Endothelial cell of umbilical vein (primary cell): ENCODE measurements around the gene C3orf22. TPM values are rescaled to one million over a fixed set of nuclear protein-coding genes. Genes with fewer than 3 reads are reported as not detected.

Experiments
- BruUV-seq: library from RNA; stranded (reverse); fragments of 400-500 nt; replicated peaks from 2 replicates; lab custom pipeline; 2021; lab: Mats Ljungman, UMichigan
- CTCF ChIA-PET: fragments of 300-600, 350-600 bp; sonication (Branson Sonifier 250); formaldehyde crosslinking; loops from one replicate; lab custom pipeline; 2021; ENCODE audit warnings: antibody characterized with exemption, inconsistent platforms; lab: Charles Lee
- POLR2A ChIA-PET: fragments of 300-600, 350-600 bp; sonication (Branson Sonifier 250); formaldehyde crosslinking; loops from one replicate; lab custom pipeline; 2021; ENCODE audit warnings: antibody characterized with exemption, inconsistent platforms; lab: Charles Lee
- DNase-seq: peaks from one replicate; pipeline ENCODE4 v3.0.0-alpha.2; 2011; ENCODE audit warnings: low read depth, low spot score
- FAIRE-seq: peaks from 2 replicates; lab custom pipeline; 2011; peaks lifted over from hg19 to GRCh38; lab: Jason Lieb, UNC
- H2AFZ ChIP-seq: 2 replicates; pipeline ENCODE4 v1.6.0; 2012; ENCODE audit warnings: low read depth, low read length, control low read depth, inconsistent platforms
- H3K27ac ChIP-seq: 2 replicates; pipeline ENCODE4 v1.5.1; 2011; ENCODE audit warnings: low read depth, mild to moderate bottlenecking, control low read depth, low read length, moderate library complexity; ENCODE audit not compliant: insufficient read depth
- H3K27me3 ChIP-seq, 2 experiments: 2 replicates each; pipeline versions ENCODE4 v1.6.0 to v1.6.1; 2011; ENCODE audit warnings: low read length in 2 of 2, mixed read lengths in 1 of 2; ENCODE audit not compliant: control insufficient read depth in 2 of 2, insufficient read depth in 2 of 2
- H3K36me3 ChIP-seq, 2 experiments: 2 replicates in 1 of 2; 3 replicates in 1 of 2; pipeline ENCODE4 v1.5.1; 2011; ENCODE audit warnings: low read length in 2 of 2, mild to moderate bottlenecking in 1 of 2, moderate library complexity in 1 of 2; ENCODE audit not compliant: control insufficient read depth in 2 of 2, insufficient read depth in 2 of 2; ENCODE audit errors: extremely low read depth in 1 of 2
- H3K4me1 ChIP-seq: 3 replicates; pipeline ENCODE4 v1.5.1; 2011; ENCODE audit warnings: mild to moderate bottlenecking, low read length; ENCODE audit not compliant: control insufficient read depth, insufficient read depth; ENCODE audit errors: extremely low read depth
- H3K4me2 ChIP-seq: 2 replicates; pipeline ENCODE4 v1.6.1; 2011; ENCODE audit warnings: low read length, control low read depth, mixed read lengths; ENCODE audit not compliant: insufficient read depth
- H3K4me3 ChIP-seq, 3 experiments: fragments of 200-600 bp in 1 of 3; sonication (generic), shearing (Covaris generic) in 1 of 3; replicated peaks in 1 of 3; 2 replicates each; pipeline ENCODE4 v1.5.1; 2011 to 2016; ENCODE audit warnings: control low read depth in 3 of 3, low read length in 3 of 3, mild to moderate bottlenecking in 2 of 3, inconsistent platforms in 1 of 3, low read depth in 1 of 3, moderate library complexity in 1 of 3; ENCODE audit not compliant: insufficient read depth in 1 of 3
- H3K79me2 ChIP-seq: 2 replicates; pipeline ENCODE4 v1.6.0; 2012; ENCODE audit warnings: low read length, inconsistent platforms; ENCODE audit not compliant: control insufficient read depth, insufficient read depth
- H3K9ac ChIP-seq: replicated peaks from 2 replicates; pipeline ENCODE3; 2011; ENCODE audit warnings: low read length, control low read depth; ENCODE audit not compliant: insufficient read depth; ENCODE audit errors: extremely low read depth
- H3K9me1 ChIP-seq: replicated peaks from 3 replicates; pipeline ENCODE4 v1.6.0; 2011; ENCODE audit warnings: mild to moderate bottlenecking, low read length; ENCODE audit not compliant: control insufficient read depth, insufficient read depth; ENCODE audit errors: extremely low read depth
- H3K9me3 ChIP-seq: replicated peaks from 2 replicates; pipeline ENCODE4 v1.5.1; 2012; ENCODE audit warnings: low read length, inconsistent platforms; ENCODE audit not compliant: control insufficient read depth, insufficient read depth
- H4K20me1 ChIP-seq: replicated peaks from 2 replicates; pipeline ENCODE3; 2011; ENCODE audit warnings: mild to moderate bottlenecking, low read length; ENCODE audit not compliant: control insufficient read depth, insufficient read depth; ENCODE audit errors: extremely low read depth
- EZH2 ChIP-seq: IDR thresholded peaks from 2 replicates; pipeline ENCODE4 v1.6.1; 2012; ENCODE audit warnings: borderline replicate concordance, low read depth, mild to moderate bottlenecking, moderate library complexity, low read length, inconsistent platforms; ENCODE audit not compliant: severe bottlenecking
- FOS ChIP-seq: IDR thresholded peaks from 2 replicates; pipeline ENCODE4 v1.6.1; 2011; ENCODE audit warnings: mild to moderate bottlenecking, low read length, moderate library complexity, borderline replicate concordance; ENCODE audit not compliant: insufficient read depth
- GATA2 ChIP-seq: IDR thresholded peaks from 2 replicates; pipeline ENCODE4 v1.7.0; 2011; ENCODE audit warnings: low read depth, mild to moderate bottlenecking, moderate library complexity, mixed read lengths, low read length; ENCODE audit not compliant: insufficient read length, insufficient read depth
- MYC ChIP-seq: IDR thresholded peaks from one replicate; pipeline ENCODE4 v1.6.1; 2011; ENCODE audit warnings: mild to moderate bottlenecking, low read depth, low read length
- POLR2A ChIP-seq: IDR thresholded peaks from 2 replicates; pipeline ENCODE4 v1.6.1; 2012; ENCODE audit warnings: low read depth, mild to moderate bottlenecking, control low read depth, low read length
- dilution Hi-C: fragments of 300-500 bp; cut with MboI; formaldehyde crosslinking; loops from one replicate; pipeline ENCODE4 v1.15.0; 2019; ENCODE audit warnings: low sequenced_read_pairs; ENCODE audit not compliant: extremely low pct_ligation_motif_present
- intact Hi-C: fragments of 100-400 bp; cut with micrococcal nuclease; formaldehyde crosslinking; loops from one replicate; pipeline ENCODE4 v1.10.0; 2022
- polyA plus RNA-seq, 4 experiments: library from polyadenylated mRNA; depleted of rRNA in 3 of 4; stranded (reverse) in 3 of 4; unstranded in 1 of 4; fragments of >200 nt; gene quantifications; 2 replicates each; pipeline versions ENCODE4 v1.2.1 to v1.2.3, GENCODE V29; 2011 to 2012; ENCODE audit warnings: missing spikeins in 1 of 4
- total RNA-seq: library from RNA; stranded (reverse); gene quantifications from 2 replicates; pipeline ENCODE4 v1.2.3, GENCODE V29; 2021
- TF ChIP-seq, protein P1 (sequence below): IDR thresholded peaks from 2 replicates; pipeline ENCODE4 v1.6.1; 2011; ENCODE audit not compliant: insufficient read depth, insufficient read length

C3orf22 gene
- total and polyA plus RNA-seq, 2 donors (not counting 3 experiments of a cell fraction or from before 2014, with no cell fraction given) = not detected

DNA sequence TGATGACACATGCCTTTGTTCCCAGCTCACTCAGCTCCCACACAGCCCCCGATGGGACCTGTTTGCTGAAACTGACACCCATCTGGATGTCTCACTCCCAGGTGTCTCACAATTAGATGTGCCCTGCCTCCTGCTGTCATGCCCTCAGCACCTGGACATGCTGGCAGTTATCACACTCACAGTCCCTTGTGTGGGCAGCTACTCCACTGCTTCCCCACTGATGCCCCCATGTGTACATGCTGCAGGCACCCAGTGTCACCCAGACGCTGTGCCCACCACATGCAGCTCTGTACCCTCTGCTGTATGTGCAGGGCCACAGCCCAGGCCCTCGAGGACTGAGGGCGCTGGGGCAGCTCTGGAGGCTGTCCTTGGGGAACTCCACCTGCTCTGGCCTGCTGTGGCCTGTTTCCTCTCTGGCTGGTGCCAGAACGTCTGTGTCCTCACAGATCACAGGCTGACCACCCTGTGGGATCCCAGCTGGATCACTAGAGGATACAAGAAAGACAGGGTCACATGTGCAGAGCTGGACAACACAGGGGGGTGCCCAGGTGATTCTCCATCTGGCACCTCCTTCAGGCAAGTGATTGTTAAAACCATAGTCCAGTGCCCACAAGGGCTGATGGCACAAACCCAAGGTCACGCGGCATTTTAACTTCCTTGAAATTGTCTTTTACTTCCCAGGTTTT, 14.0 kb downstream of the C3orf22 start:
- H3K36me3 ChIP-seq = no peaks in the 10 kb centered on the region
- no TSS peak for BruUV-seq
- H3K9me1 ChIP-seq = no peaks in the 10 kb centered on the region
- H3K27ac ChIP-seq = no peak overlapping the region
- H3K79me2 ChIP-seq = no peaks in the 10 kb centered on the region
- no peak for DNase-seq
- no peak for TF ChIP-seq FOS
- TF ChIP-seq MYC = no peak
- TF ChIP-seq EZH2 = no peak
- TF ChIP-seq GATA2 = no peak
- TF ChIP-seq, protein P1, sequence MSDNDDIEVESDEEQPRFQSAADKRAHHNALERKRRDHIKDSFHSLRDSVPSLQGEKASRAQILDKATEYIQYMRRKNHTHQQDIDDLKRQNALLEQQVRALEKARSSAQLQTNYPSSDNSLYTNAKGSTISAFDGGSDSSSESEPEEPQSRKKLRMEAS = no peak
- TF ChIP-seq POLR2A = no peak
- peaks cover 3% of the 10 kb centered on the region for H3K4me1 ChIP-seq
- CTCF ChIA-PET = interaction anchor here (1.2 to 1.3 kb wide), 2 partner anchors 22 kb away, joined by 3 to 4 read pairs; no protein-coding TSS in a partner anchor
- no peak overlapping the region for H3K4me2 ChIP-seq
- intact Hi-C loops = no loop called here
- dilution Hi-C loops = no loop called here
- H3K9me3 ChIP-seq = no peaks in the 10 kb centered on the region
- POLR2A ChIA-PET = no interaction called here
- no peak overlapping the region for H3K4me3 ChIP-seq
- H2AFZ ChIP-seq = no peak overlapping the region
- H3K27me3 ChIP-seq = peaks cover 0 to 2% of the 10 kb centered on the region in 2 experiments
- no peak for FAIRE-seq
- H3K9ac ChIP-seq = no peak overlapping the region
- H4K20me1 ChIP-seq = no peaks in the 10 kb centered on the region
